Mucosa of descending colon (tissue), 3 donors: ENCODE measurements around the gene F2R. TPM values are rescaled to one million over a fixed set of nuclear protein-coding genes. Genes with fewer than 3 reads are reported as not detected.
"Not testable (repeated sequence)": the region's sequence is repeated elsewhere in the genome, so short reads cannot be mapped to it uniquely, and the experiment has no call there.

Experiments
- ATAC-seq: fragments of 200-7000 bp; cut with Tn5 transposase; one replicate; pipeline ENCODE4 v1.9.1; 2020; ENCODE audit warnings: mild to moderate bottlenecking, moderate library complexity
- DNase-seq, 3 donors: peaks; one replicate each; pipeline ENCODE4 v3.0.0-alpha.2; 2020
- H3K36me3 ChIP-seq: fragments of 200-600 bp; one replicate; pipeline ENCODE4 v1.8.0; 2021; ENCODE audit warnings: low read depth, mild to moderate bottlenecking
- H3K4me1 ChIP-seq: fragments of 200-600 bp; one replicate; pipeline ENCODE4 v1.8.0; 2021; ENCODE audit warnings: low read depth, mild to moderate bottlenecking
- H3K4me3 ChIP-seq: fragments of 200-600 bp; one replicate; pipeline ENCODE4 v1.8.0; 2021; ENCODE audit warnings: mild to moderate bottlenecking
- H3K9me3 ChIP-seq: fragments of 200-600 bp; one replicate; pipeline ENCODE4 v1.8.0; 2021; ENCODE audit warnings: mild to moderate bottlenecking
- CTCF ChIP-seq: fragments of 200-600 bp; IDR thresholded peaks from one replicate; pipeline ENCODE4 v1.8.0; 2022; ENCODE audit warnings: antibody characterized with exemption, mild to moderate bottlenecking
- intact Hi-C, 2 donors: fragments of 100-400 bp; cut with DNase I in 1 of 2; cut with micrococcal nuclease in 1 of 2; formaldehyde crosslinking; loops; one replicate each; pipeline versions ENCODE4 v1.11.0 to v1.11.1; 2022; cut with DNase I, micrococcal nuclease
- total RNA-seq, 3 donors: library from RNA; stranded (reverse); fragmentation: NEBNext Ultra II Directional in 2 of 3; extraction: Animal tissue kit (Norgen Biotek cat#: 25700) in 2 of 3; gene quantifications; one replicate each; pipeline versions ENCODE4 v1.2.1 to v1.2.4, GENCODE V29; 2021 to 2023
- donor health status: DM: no; HTN: no; CAD: no; lungs with moderate emphysema.
- donor health status: DM: no; HTN: no; CAD: no.
- donor health status: DM: no; HTN: yes; CAD: no.

F2R gene
- total RNA-seq, 3 donors from 2014 or later, result 3.1 to 6.5 (median 4.6) TPM

- no peaks in the 10 kb centered on the region for H3K4me1 ChIP-seq
- H3K4me3 ChIP-seq, result no peak overlapping the region
- ATAC-seq, result peak; percentile 9
- DNase-seq, result no peak
- TF ChIP-seq CTCF, result no peak
- intact Hi-C loops, result no loop called here
- H3K36me3 ChIP-seq, result no peaks in the 10 kb centered on the region
- H3K9me3 ChIP-seq, result peaks cover 16% of the 10 kb centered on the region
These were observed 16.6 kb downstream of the F2R start for GRCh38 chr5:76732405-76733048.

GRCh38 chr5:76733049-76733417 lies 17.1 kb downstream of the F2R start:
- H3K9me3 ChIP-seq, result peaks cover 16% of the 10 kb centered on the region

GRCh38 chr5:76735762-76736545 lies 20.0 kb downstream of the F2R start:
- Histone ChIP-seq H3K4me1 (no peaks in the 10 kb centered on the region), H3K36me3 (no peaks in the 10 kb centered on the region), H3K4me3 (no peak overlapping the region), H3K9me3 (no peaks in the 10 kb centered on the region)
- intact Hi-C loops, result no loop called here
- ATAC-seq, result no peak
- no peak for DNase-seq
- TF ChIP-seq CTCF, result no peak

More at GRCh38 chr5:76733049-76733417, 17.1 kb downstream of the F2R start:
- DNase-seq, result peak in 1 of 3 donors; percentile 33
- H3K4me1 ChIP-seq, result no peaks in the 10 kb centered on the region
- peak; percentile 79 for ATAC-seq
- intact Hi-C loops, result no loop called here
- no peaks in the 10 kb centered on the region for H3K36me3 ChIP-seq
- no peak overlapping the region for H3K4me3 ChIP-seq
- TF ChIP-seq CTCF, result no peak

- TF ChIP-seq CTCF, result no peak
- no peak overlapping the region for H3K4me3 ChIP-seq
- H3K4me1 ChIP-seq, result no peaks in the 10 kb centered on the region
- DNase-seq, result no peak
- H3K9me3 ChIP-seq, result no peaks in the 10 kb centered on the region
- ATAC-seq, result no peak
- intact Hi-C loops, result no loop called here
- H3K36me3 ChIP-seq, result no peaks in the 10 kb centered on the region
These were observed 21.0 kb downstream of the F2R start for GRCh38 chr5:76736679-76737556.

GRCh38 chr5:76737846-76738245 lies 21.9 kb downstream of the F2R start:
- DNase-seq, result no peak
- no peaks in the 10 kb centered on the region for H3K4me1 ChIP-seq
- no peaks in the 10 kb centered on the region for H3K9me3 ChIP-seq
- no peak overlapping the region for H3K4me3 ChIP-seq
- no peaks in the 10 kb centered on the region for H3K36me3 ChIP-seq
- intact Hi-C loops, result no loop called here
- TF ChIP-seq CTCF, result no peak
- no peak for ATAC-seq

- intact Hi-C loops, ATAC-seq, H3K4me1 ChIP-seq, DNase-seq, H3K36me3 ChIP-seq, H3K4me3 ChIP-seq, H3K9me3 ChIP-seq: not testable (repeated sequence)
These were observed 25.6 kb downstream of the F2R start for GRCh38 chr5:76741506-76741905.
